ENCODE results near the gene EIF4G3. TPM values are rescaled to one million over a fixed set of nuclear protein-coding genes. Genes with fewer than 3 reads are reported as not detected.

Gene EIF4G3
- total RNA-seq, 4 donors from 2014 or later: 56.6 to 131 (median 70.8) TPM

GRCh38 chr1:21117159-21117558 is 59.5 kb downstream of the EIF4G3 start:
- Histone ChIP-seq H3K4me1 (peaks cover 0 to 23% (median 4%) of the 10 kb centered on the region in 4 donors), H3K9me3 (no peaks in the 10 kb centered on the region), H3K36me3 (no peaks in the 10 kb centered on the region), H3K4me3 (no peak overlapping the region), H3K27me3 (no peaks in the 10 kb centered on the region), H3K27ac (no peak overlapping the region)
- DNase-seq: no peak
- TF ChIP-seq CTCF (IDR thresholded peaks at IDR 0.05) (no peak), POLR2A (IDR thresholded peaks at IDR 0.05) (no peak)

GRCh38 chr1:21115098-21115760 is 61.5 kb downstream of the EIF4G3 start:
- Histone ChIP-seq H3K27me3 (no peaks in the 10 kb centered on the region), H3K4me3 (no peak overlapping the region), H3K27ac (peak overlapping the region in 2 of 4 donors; percentile 46 to 62), H3K4me1 (peaks cover 0 to 23% (median 4%) of the 10 kb centered on the region in 4 donors), H3K36me3 (no peaks in the 10 kb centered on the region), H3K9me3 (no peaks in the 10 kb centered on the region)
- TF ChIP-seq POLR2A (IDR thresholded peaks at IDR 0.05) (peak in 1 of 2 donors; percentile 7), CTCF (IDR thresholded peaks at IDR 0.05) (no peak)
- peak in 1 of 3 donors; percentile 68 for DNase-seq

DNA sequence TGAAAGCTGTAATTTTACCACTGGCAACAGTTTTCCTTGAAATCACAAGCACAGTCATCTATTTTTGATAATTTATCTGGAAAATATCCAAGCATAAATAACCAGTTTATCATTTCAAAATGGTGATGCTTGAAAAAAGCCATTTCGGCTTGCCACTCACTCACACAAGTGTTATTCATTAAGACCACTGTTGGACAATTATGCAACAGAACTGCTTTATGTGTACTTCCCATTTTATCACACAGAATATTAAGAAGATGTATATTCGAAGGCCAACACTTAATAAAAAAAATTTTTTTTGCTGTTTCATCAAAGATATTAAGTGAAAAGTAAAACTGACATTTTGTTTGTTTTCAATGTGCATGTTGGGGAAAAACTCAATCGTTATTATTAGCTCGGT is 62.3 kb downstream of the EIF4G3 start:
- H3K9me3 ChIP-seq: no peaks in the 10 kb centered on the region
- H3K36me3 ChIP-seq: no peaks in the 10 kb centered on the region
- H3K4me3 ChIP-seq: no peak overlapping the region
- TF ChIP-seq POLR2A (IDR thresholded peaks at IDR 0.05) (no peak), CTCF (IDR thresholded peaks at IDR 0.05) (no peak)
- H3K4me1 ChIP-seq: peaks cover 0 to 23% (median 4%) of the 10 kb centered on the region in 4 donors
- DNase-seq: no peak
- peak overlapping the region in 2 of 4 donors; percentile 38 to 62 for H3K27ac ChIP-seq
- no peaks in the 10 kb centered on the region for H3K27me3 ChIP-seq

GRCh38 chr1:21110163-21110562 is 66.5 kb downstream of the EIF4G3 start:
- TF ChIP-seq POLR2A (IDR thresholded peaks at IDR 0.05) (no peak), CTCF (IDR thresholded peaks at IDR 0.05) (no peak)
- no peak for DNase-seq
- Histone ChIP-seq H3K4me3 (no peak overlapping the region), H3K9me3 (no peaks in the 10 kb centered on the region), H3K4me1 (peaks cover 0 to 11% (median 0%) of the 10 kb centered on the region in 4 donors), H3K27me3 (no peaks in the 10 kb centered on the region), H3K27ac (no peak overlapping the region), H3K36me3 (no peaks in the 10 kb centered on the region)

DNA sequence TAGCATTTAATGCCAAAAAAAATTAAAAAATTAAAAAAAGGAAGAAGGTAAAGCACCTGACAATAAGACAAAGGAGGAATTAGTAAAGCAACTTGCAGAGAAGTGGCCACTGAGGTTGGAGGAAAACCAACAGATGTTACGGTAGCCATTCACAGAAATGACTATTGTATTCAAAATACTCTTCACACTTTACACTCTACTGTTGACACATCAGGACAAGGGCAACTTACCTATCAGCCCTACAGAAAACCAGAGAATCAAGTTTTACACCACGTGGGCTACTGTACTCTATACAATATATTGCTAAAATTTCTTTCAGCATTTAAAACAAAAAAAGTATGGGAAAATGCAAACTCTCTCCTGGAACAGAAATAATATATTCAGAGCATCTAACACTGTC is 70.0 kb downstream of the EIF4G3 start:
- Histone ChIP-seq H3K4me3 (no peak overlapping the region), H3K27ac (no peak overlapping the region), H3K36me3 (peaks cover 0 to 4% (median 0%) of the 10 kb centered on the region in 3 donors), H3K27me3 (no peaks in the 10 kb centered on the region), H3K4me1 (no peaks in the 10 kb centered on the region), H3K9me3 (no peaks in the 10 kb centered on the region)
- no peak for TF ChIP-seq POLR2A (IDR thresholded peaks at IDR 0.05)
- TF ChIP-seq CTCF (IDR thresholded peaks at IDR 0.05): no peak
- DNase-seq: no peak
